GM12864 (cell line): Measurements from ENCODE around the gene PYGL.
"Not testable (repeated sequence)": the region's sequence is repeated elsewhere in the genome, so short reads cannot be mapped to it uniquely, and the experiment has no call there.

Experiments
- DNase-seq: peaks from one replicate; pipeline ENCODE4 v3.0.0-alpha.2; 2011; ENCODE audit warnings: low read depth
- H3K4me3 ChIP-seq: 2 replicates; pipeline ENCODE4 v1.5.1; 2011; ENCODE audit warnings: mild to moderate bottlenecking, low read depth, low read length, control low read depth
- TF ChIP-seq, protein P1 (sequence below): IDR thresholded peaks from 2 replicates; pipeline ENCODE4 v1.5.1; 2011; ENCODE audit warnings: low read depth, mild to moderate bottlenecking, moderate library complexity, low read length, control low read depth, inconsistent platforms; ENCODE audit errors: missing control alignments

PYGL gene

DNA sequence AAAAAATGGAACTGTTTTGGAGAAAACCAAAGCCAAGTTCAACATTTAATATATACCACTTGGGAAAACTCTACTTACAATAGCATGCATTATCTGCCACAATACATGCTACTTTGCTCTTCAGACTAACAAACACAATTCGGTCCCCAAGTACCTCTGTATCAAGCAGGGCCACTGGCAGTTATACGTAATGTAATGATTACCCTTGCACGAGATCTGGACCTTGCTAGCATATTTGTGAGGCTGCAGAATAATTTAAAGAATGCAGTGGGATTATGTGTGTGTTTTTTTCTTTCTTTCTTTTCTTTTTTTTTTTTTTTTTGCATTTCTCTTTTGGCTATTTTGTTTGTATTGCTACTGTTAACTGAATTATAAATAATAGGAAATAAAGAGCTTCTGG lies 22.8 kb upstream of the PYGL start:
- no peak for DNase-seq
- TF ChIP-seq, protein P1, sequence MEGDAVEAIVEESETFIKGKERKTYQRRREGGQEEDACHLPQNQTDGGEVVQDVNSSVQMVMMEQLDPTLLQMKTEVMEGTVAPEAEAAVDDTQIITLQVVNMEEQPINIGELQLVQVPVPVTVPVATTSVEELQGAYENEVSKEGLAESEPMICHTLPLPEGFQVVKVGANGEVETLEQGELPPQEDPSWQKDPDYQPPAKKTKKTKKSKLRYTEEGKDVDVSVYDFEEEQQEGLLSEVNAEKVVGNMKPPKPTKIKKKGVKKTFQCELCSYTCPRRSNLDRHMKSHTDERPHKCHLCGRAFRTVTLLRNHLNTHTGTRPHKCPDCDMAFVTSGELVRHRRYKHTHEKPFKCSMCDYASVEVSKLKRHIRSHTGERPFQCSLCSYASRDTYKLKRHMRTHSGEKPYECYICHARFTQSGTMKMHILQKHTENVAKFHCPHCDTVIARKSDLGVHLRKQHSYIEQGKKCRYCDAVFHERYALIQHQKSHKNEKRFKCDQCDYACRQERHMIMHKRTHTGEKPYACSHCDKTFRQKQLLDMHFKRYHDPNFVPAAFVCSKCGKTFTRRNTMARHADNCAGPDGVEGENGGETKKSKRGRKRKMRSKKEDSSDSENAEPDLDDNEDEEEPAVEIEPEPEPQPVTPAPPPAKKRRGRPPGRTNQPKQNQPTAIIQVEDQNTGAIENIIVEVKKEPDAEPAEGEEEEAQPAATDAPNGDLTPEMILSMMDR = no peak
- H3K4me3 ChIP-seq = no peak overlapping the region

DNA sequence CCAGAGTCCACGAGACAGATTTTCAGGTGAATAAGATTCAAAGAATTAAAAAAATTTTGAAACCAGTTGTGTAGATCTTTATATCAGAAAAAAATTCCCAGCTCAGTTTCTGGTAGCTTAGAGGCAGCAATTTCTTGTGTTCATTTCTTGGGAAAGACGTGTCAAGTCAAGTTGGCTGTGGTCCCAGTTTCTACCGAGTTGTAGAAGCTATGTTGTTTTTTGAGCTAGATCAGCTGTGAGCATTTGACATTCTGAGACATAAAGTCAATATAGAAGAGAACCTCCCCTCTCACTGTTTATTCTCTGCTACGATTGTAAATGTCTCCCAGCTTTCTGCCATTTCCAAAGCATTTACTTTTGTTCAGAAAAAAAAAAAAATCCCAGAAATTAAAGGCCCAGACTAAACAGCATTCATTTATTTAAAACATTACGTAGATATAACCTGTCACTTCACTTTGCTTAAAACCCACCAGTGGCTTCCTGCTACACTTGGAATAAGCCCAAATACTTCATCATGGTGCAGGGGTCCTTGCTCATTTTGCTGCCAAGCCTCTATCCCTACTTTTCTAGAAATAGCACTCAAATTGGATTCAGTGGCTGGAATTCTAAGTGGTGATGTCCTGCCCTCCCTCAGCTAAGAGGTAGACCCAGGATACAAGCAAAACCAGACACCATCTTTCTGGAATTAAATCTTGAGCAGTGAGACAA lies 20.6 kb upstream of the PYGL start:
- TF ChIP-seq, protein P1 = no peak
- DNase-seq = no peak
- H3K4me3 ChIP-seq = no peak overlapping the region

DNA sequence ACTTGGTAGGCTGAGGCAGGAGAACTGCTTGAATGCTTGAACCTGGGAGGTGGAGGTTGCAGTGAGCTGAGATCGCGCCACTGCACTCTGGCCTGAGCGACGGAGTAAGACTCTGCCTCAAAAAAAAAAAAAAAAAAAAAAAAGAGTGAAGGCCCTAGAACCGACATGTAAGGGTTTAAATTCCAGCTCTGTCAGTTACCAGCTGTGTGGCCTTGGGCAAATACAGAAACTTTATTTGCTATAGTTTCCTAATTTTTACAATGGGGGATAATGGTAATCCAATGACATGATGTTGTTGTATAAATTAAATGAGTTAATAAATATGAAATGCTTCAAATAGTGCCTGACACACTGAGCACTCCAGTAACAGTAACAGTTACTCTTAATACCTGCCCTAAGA lies 19.6 kb upstream of the PYGL start:
- H3K4me3 ChIP-seq = no peak overlapping the region
- no peak for DNase-seq
- TF ChIP-seq, protein P1 = no peak

DNA sequence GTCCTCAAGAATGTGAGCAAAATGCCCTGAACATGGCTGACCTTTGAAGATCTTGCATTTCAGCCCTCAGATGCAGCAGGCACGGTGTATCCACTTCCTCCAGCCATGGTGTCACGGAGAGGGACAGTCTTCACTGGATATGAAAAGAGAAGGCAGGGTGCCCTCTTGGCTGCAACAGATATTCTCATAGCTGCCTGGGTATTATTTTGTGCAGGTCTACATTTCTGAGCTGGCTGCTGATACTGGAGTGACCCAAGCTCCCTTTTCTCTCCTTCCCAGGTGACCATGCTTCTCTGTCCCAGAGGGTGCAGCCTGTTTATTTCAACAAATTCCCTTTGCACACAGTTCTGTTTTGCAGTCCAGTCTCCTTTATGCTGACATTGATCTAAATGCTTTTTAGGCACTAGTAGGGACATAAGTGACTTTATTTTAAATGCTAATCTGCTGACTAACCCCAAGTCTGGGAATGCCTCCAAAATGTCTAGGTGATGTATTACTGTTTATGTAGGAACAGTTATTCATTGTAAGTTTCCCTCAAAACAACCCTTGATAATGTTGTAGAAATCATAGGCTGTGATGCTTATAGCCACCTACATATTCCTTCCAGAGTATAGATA lies 17.4 kb upstream of the PYGL start:
- TF ChIP-seq, protein P1 = no peak
- no peak for DNase-seq
- H3K4me3 ChIP-seq = no peak overlapping the region

DNA sequence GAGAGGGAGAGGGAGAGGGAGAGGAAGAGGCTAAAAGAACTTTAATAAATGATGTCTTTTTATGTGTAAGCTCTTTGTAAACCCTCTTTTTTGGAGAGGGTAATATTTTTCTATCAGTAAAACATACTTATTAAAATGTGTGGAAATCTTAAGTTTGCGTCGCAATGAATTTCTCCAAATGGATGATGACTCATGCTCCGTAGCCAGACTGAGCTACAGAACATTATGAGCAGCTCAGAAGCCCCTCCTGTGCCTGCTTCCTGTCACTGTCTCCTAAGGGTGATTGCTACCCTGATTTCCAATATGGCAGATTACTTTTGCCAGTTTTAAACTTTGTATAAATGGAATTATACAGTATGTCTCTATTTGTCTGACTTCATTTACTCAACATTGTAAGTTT lies 13.0 kb upstream of the PYGL start:
- TF ChIP-seq, protein P1 = no peak
- DNase-seq = no peak
- no peak overlapping the region for H3K4me3 ChIP-seq

DNA sequence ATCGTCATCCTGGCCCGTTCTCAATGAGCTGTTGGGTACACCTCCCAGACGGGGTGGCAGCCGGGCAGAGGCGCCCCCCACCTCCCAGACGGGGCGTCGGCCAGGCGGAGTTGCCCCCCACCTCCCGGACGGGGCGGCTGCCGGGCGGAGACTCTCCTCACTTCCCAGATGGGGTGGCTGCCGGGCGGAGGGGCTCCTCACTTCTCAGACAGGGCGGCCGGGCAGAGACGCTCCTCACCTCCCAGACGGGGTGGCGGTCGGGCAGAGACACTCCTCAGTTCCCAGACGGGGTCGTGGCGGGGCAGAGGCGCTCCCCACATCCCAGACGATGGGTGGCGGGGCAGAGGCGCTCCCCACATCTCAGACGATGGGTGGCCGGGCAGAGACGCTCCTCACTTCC lies 12.1 kb upstream of the PYGL start:
- not testable (repeated sequence) for H3K4me3 ChIP-seq, DNase-seq

DNA sequence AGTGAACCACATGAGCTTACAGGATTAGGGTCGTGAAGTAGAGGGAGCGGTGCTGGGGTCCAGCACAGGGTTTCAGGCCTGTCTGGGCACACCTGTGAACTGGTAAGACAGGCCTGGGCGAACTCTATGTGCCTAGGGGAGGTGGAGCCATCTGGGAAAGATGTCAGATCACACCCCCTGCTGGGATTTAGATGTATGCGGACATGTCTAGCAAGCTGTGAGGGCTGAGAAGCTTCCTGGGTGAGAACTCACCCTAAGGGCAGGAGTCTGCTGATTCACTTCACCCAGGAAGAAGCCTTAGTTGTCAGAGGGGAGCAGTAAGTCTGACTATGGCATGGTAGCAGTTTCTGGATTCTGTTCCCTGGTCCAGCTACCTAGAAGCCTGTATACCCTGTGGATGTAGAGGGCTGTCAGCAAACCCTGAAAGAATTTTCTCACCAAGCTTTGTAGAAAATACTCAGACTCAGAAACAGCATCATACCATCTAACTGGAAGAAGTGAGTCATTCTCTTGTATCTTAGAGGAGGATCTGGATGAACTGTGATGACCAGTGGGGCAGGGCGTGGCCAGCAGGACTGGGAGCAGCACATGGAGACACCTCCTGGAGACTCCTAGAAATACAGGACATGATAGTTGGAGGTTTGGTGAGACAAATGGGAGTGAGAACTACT lies 11.2 kb upstream of the PYGL start:
- DNase-seq = no peak
- H3K4me3 ChIP-seq = no peak overlapping the region
- TF ChIP-seq, protein P1 = no peak
